ACC112 (cell line): ENCODE data around the gene SGCE.

Experiments
- H2AFZ ChIP-seq: fragments of 200-600 bp; sonication (generic); one replicate; pipeline ENCODE4 v1.6.0; 2017; ENCODE audit warnings: antibody characterized with exemption, low read length; ENCODE audit not compliant: unreplicated experiment
- H3K27ac ChIP-seq: fragments of 200-600 bp; sonication (generic); 2 replicates; pipeline ENCODE4 v1.5.1; 2014; ENCODE audit warnings: low read depth, mild to moderate bottlenecking, antibody characterized with exemption, low read length, moderate library complexity
- H3K27me3 ChIP-seq: fragments of 200-600 bp; sonication (generic); 2 replicates; pipeline ENCODE4 v1.6.1; 2014; ENCODE audit warnings: mild to moderate bottlenecking, antibody characterized with exemption, low read length, moderate library complexity, mixed read lengths; ENCODE audit not compliant: insufficient read depth
- H3K36me3 ChIP-seq: fragments of 200-600 bp; sonication (generic); 2 replicates; pipeline ENCODE4 v1.6.1; 2016; ENCODE audit warnings: mild to moderate bottlenecking, antibody characterized with exemption, low read length, moderate library complexity, mixed read lengths; ENCODE audit not compliant: insufficient read depth
- H3K4me1 ChIP-seq: fragments of 200-600 bp; sonication (generic); one replicate; pipeline ENCODE4 v1.6.1; 2016; ENCODE audit warnings: low read length, mixed read lengths; ENCODE audit not compliant: insufficient read depth, unreplicated experiment, control insufficient read depth
- H3K4me3 ChIP-seq: fragments of 200-600 bp; sonication (generic); 2 replicates; pipeline ENCODE4 v1.5.1; 2014; ENCODE audit warnings: mild to moderate bottlenecking, low read depth, low read length
- H3K79me2 ChIP-seq: fragments of 200-600 bp; sonication (generic); one replicate; pipeline ENCODE4 v1.6.0; 2016; ENCODE audit warnings: low read length; ENCODE audit not compliant: control insufficient read depth, unreplicated experiment, insufficient read depth

Gene SGCE

GRCh38 chr7:94679358-94679757 lies 23.4 kb upstream of the SGCE start:
- Histone ChIP-seq H2AFZ (no peak overlapping the region), H3K4me3 (no peak overlapping the region), H3K36me3 (no peaks in the 10 kb centered on the region), H3K27me3 (no peaks in the 10 kb centered on the region), H3K79me2 (no peaks in the 10 kb centered on the region), H3K27ac (no peak overlapping the region), H3K4me1 (no peaks in the 10 kb centered on the region)

GRCh38 chr7:94676431-94676830 lies 20.5 kb upstream of the SGCE start:
- no peaks in the 10 kb centered on the region for H3K36me3 ChIP-seq
- H3K27ac ChIP-seq, result no peak overlapping the region
- H3K4me3 ChIP-seq, result no peak overlapping the region
- no peaks in the 10 kb centered on the region for H3K79me2 ChIP-seq
- no peak overlapping the region for H2AFZ ChIP-seq
- no peaks in the 10 kb centered on the region for H3K27me3 ChIP-seq
- H3K4me1 ChIP-seq, result no peaks in the 10 kb centered on the region

- Histone ChIP-seq H3K27me3 (no peaks in the 10 kb centered on the region), H3K4me1 (no peaks in the 10 kb centered on the region), H3K27ac (no peak overlapping the region), H3K36me3 (no peaks in the 10 kb centered on the region), H3K4me3 (no peak overlapping the region), H2AFZ (no peak overlapping the region), H3K79me2 (no peaks in the 10 kb centered on the region)
Measured at GRCh38 chr7:94675356-94675755, 19.4 kb upstream of the SGCE start.

- Histone ChIP-seq H2AFZ (no peak overlapping the region), H3K4me3 (no peak overlapping the region), H3K27ac (no peak overlapping the region), H3K79me2 (no peaks in the 10 kb centered on the region), H3K27me3 (no peaks in the 10 kb centered on the region), H3K4me1 (no peaks in the 10 kb centered on the region), H3K36me3 (no peaks in the 10 kb centered on the region)
Measured at GRCh38 chr7:94671444-94672235, 15.7 kb upstream of the SGCE start.

- Histone ChIP-seq H3K36me3 (no peaks in the 10 kb centered on the region), H3K4me3 (no peak overlapping the region), H3K79me2 (no peaks in the 10 kb centered on the region), H3K27me3 (no peaks in the 10 kb centered on the region), H3K27ac (no peak overlapping the region), H3K4me1 (no peaks in the 10 kb centered on the region), H2AFZ (no peak overlapping the region)
Measured at GRCh38 chr7:94669773-94670495, 14.0 kb upstream of the SGCE start.

GRCh38 chr7:94666879-94667587 lies 11.1 kb upstream of the SGCE start:
- Histone ChIP-seq H3K4me3 (no peak overlapping the region), H3K27me3 (no peaks in the 10 kb centered on the region), H2AFZ (no peak overlapping the region), H3K27ac (no peak overlapping the region), H3K36me3 (no peaks in the 10 kb centered on the region), H3K4me1 (no peaks in the 10 kb centered on the region), H3K79me2 (no peaks in the 10 kb centered on the region)

- Histone ChIP-seq H3K4me1 (no peaks in the 10 kb centered on the region), H3K27ac (no peak overlapping the region), H3K27me3 (no peaks in the 10 kb centered on the region), H3K4me3 (no peak overlapping the region), H3K79me2 (peaks cover under 1% of the 10 kb centered on the region), H2AFZ (no peak overlapping the region), H3K36me3 (no peaks in the 10 kb centered on the region)
Measured at GRCh38 chr7:94665426-94665825, 9.5 kb upstream of the SGCE start.

GRCh38 chr7:94664023-94664422 lies 8.1 kb upstream of the SGCE start:
- Histone ChIP-seq H3K4me3 (no peak overlapping the region), H3K27me3 (no peaks in the 10 kb centered on the region), H3K36me3 (no peaks in the 10 kb centered on the region), H3K27ac (no peak overlapping the region), H2AFZ (no peak overlapping the region), H3K79me2 (peaks cover 3% of the 10 kb centered on the region), H3K4me1 (peaks cover 8% of the 10 kb centered on the region)

GRCh38 chr7:94662548-94662947 lies 6.6 kb upstream of the SGCE start:
- no peak overlapping the region for H3K27ac ChIP-seq
- H3K4me1 ChIP-seq, result peaks cover 8% of the 10 kb centered on the region
- no peak overlapping the region for H2AFZ ChIP-seq
- no peaks in the 10 kb centered on the region for H3K36me3 ChIP-seq
- H3K4me3 ChIP-seq, result no peak overlapping the region
- H3K79me2 ChIP-seq, result peaks cover 3% of the 10 kb centered on the region
- H3K27me3 ChIP-seq, result no peaks in the 10 kb centered on the region

GRCh38 chr7:94660006-94660405 lies 4.1 kb upstream of the SGCE start:
- Histone ChIP-seq H3K27me3 (no peaks in the 10 kb centered on the region), H3K4me1 (peaks cover 8% of the 10 kb centered on the region), H3K36me3 (no peaks in the 10 kb centered on the region), H3K27ac (no peak overlapping the region), H3K79me2 (peaks cover 8% of the 10 kb centered on the region), H2AFZ (no peak overlapping the region), H3K4me3 (no peak overlapping the region)
